ENCODE data around the gene AJAP1.

AJAP1 gene

DNA sequence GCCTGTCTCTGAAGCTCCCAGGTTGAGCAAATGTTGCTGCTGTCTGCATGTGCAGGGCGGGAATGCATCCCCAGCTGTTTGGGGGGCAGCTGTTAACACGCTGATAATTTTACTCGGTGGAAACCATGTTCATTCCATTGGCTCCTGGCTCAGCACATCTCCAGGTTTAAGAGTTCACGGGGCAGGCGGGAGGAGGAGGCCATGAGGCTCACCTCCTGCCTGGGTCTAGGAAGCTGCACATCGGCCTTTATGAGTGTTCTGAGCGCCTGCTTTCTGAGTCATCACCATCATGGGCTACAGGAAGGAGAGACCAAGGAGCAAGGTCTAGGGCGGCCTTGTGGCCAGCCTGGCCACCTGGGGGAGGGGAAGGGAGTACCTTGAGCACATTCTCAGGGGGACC, 29.7 kb downstream of the AJAP1 start:
- DNase-seq (ENCODE audit: low read depth): no peak
- no peak overlapping the region for H3K4me3 ChIP-seq (ENCODE audit: control insufficient read depth, low read depth, low read length)
- TF ChIP-seq, protein P1, sequence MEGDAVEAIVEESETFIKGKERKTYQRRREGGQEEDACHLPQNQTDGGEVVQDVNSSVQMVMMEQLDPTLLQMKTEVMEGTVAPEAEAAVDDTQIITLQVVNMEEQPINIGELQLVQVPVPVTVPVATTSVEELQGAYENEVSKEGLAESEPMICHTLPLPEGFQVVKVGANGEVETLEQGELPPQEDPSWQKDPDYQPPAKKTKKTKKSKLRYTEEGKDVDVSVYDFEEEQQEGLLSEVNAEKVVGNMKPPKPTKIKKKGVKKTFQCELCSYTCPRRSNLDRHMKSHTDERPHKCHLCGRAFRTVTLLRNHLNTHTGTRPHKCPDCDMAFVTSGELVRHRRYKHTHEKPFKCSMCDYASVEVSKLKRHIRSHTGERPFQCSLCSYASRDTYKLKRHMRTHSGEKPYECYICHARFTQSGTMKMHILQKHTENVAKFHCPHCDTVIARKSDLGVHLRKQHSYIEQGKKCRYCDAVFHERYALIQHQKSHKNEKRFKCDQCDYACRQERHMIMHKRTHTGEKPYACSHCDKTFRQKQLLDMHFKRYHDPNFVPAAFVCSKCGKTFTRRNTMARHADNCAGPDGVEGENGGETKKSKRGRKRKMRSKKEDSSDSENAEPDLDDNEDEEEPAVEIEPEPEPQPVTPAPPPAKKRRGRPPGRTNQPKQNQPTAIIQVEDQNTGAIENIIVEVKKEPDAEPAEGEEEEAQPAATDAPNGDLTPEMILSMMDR (conservative IDR thresholded peaks at IDR 0.05; ENCODE audit: control insufficient read depth, insufficient read depth, low read depth, low read length): no peak

DNA sequence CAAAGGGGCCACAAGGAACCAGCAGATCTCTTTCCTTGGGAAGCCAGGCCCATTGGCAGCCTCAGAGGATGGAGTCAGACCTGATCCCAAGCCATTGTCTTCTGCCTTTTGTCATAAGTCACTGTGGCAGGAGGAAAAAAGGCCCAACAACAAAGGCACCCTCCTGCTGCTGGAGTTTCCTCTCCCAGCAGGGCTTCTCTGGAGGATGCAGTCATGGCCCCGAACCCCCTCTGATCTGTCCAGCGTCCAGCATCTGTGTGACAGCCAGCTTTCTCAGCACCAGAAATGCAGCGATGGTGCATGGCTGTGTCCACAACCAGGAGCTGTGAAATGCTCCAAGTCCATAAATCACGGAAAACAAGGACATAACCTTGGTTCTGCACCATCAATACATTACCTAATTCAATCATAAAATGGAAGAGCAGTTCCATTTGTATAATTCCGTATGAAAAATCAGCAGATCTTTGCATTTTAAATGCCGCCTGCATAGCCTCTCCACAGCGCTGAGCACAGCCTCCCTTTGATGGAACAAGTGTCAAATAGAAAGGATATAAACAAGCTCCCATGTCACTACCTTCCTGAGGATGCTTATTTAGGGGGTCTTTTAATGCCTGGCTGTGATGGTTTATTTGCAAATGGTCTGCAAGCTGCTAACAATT, 30.6 kb downstream of the AJAP1 start:
- TF ChIP-seq, protein P1 (conservative IDR thresholded peaks at IDR 0.05; ENCODE audit: control insufficient read depth, insufficient read depth, low read depth, low read length): no peak
- H3K4me3 ChIP-seq (ENCODE audit: control insufficient read depth, low read depth, low read length): no peak overlapping the region
- no peak for DNase-seq (ENCODE audit: low read depth)

DNA sequence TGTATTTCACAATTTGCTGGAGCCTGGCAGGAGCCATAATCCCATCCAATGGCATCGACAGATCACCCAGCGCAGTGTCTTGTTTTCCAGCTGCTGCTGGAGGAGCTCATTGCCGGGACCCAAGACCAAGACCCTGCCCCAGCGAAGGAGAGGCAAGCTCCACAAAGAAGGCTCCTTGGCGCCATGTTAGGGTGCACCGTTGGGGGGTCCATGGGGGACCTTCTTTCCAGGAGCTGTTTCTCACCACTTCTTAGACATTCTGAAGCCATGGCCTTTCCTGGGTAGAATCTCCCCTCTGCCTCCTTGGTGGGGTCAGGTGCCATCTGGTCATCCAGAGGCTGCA, 31.1 kb downstream of the AJAP1 start:
- TF ChIP-seq, protein P1 (conservative IDR thresholded peaks at IDR 0.05; ENCODE audit: control insufficient read depth, insufficient read depth, low read depth, low read length): no peak
- no peak for DNase-seq (ENCODE audit: low read depth)
- H3K4me3 ChIP-seq (ENCODE audit: control insufficient read depth, low read depth, low read length): no peak overlapping the region

DNA sequence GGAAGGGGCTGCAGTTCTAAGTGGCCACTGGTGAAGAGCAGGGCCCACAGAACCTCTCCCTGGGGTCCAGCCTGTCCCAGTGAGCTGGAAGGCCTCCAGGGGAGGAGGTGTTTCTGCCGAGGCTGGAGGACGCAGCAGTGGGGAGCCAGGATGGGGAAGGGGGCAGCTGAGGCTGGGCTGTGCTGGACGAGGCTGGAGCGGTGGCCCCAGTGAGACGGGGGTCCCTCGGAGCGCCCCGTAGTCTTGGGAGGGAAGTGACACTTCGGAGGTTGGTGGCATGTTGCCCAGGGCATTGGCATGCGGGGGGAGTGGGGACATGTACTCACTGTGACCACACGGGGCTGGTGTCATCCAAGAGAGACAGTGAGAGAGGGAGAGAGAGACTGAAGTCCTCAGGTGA, 33.5 kb downstream of the AJAP1 start:
- H3K4me3 ChIP-seq (ENCODE audit: control insufficient read depth, low read depth, low read length): no peak overlapping the region
- DNase-seq (ENCODE audit: low read depth): no peak
- TF ChIP-seq, protein P1 (conservative IDR thresholded peaks at IDR 0.05; ENCODE audit: control insufficient read depth, insufficient read depth, low read depth, low read length): no peak

DNA sequence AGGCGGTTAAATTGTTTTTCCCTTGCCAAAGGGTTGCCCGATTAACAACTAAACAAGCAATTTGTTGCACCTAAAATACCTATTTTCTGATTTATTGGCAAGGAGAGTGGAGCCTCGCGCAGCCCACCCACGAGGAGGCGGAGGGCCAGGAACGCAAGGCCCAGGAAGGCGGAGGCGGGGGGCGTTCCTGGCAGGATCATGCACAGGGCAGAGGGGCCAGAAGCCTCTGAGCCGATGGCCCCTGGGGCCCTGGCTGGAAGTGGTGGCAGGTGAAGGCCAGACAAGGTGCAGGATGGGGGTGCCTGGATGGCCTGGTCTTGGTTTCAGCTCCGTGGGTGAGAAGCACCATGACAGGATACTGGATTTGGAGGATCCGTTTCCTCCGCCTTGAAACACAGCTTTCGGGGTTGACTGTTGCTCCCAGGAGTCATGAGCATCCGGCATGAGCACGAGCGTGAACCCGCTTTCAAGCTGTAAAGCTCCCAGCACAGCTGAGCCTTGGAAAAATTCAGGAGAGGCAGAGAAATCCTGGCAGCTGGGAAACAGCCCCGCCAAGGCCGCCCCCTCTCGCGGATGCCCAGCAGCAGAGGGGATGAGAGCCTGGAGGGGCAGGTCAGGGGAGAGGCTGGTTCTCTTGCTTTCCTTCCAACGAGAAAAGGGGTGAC, 35.0 kb downstream of the AJAP1 start:
- TF ChIP-seq, protein P1 (conservative IDR thresholded peaks at IDR 0.05; ENCODE audit: control insufficient read depth, insufficient read depth, low read depth, low read length): no peak
- no peak for DNase-seq (ENCODE audit: low read depth)
- H3K4me3 ChIP-seq (ENCODE audit: control insufficient read depth, low read depth, low read length): no peak overlapping the region

DNA sequence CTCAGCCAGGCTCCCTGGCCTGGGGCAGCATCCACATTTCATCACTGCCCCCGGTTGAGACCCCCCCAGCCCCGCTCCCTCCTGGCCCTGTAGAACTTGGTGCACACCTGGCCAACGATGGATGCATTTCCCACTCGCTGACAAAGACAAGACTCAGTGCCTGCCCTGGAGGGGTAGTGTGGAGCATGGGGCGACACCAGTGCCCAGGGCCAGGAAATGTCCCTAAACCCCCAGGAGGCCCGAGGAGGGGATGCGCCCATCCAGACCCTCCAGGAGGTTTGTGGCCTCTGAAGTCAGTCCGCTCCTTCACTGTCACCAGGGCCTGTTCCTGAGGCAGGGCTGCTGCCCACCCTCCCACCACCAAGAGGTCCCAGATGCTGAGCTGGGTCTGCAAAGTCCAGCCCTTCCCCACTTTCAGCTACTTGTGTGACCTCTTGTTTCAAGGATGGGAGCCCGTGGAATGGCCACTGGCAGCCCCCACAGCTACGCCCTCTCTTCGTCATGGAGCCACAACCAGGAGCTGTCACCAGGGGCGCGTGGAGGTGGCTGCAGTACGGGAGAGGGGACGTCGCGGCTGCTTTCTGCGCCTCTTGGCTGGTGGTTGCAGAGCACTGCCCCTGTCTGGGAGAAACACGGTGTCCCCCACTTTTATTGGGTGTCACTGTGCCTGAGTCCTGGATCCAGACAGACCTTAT, 35.7 kb downstream of the AJAP1 start:
- no peak overlapping the region for H3K4me3 ChIP-seq (ENCODE audit: control insufficient read depth, low read depth, low read length)
- no peak for DNase-seq (ENCODE audit: low read depth)
- TF ChIP-seq, protein P1 (conservative IDR thresholded peaks at IDR 0.05; ENCODE audit: control insufficient read depth, insufficient read depth, low read depth, low read length): no peak

Data from fibroblast of mammary gland (primary cell).